K562 treated with DMSO at 1 percent for 24 hours (cell line): ENCODE results near the gene DHRS4. TPM values are rescaled to one million over a fixed set of nuclear protein-coding genes. Genes with fewer than 3 reads are reported as not detected.

ENCODE experiments used
- total RNA-seq: library from RNA; unstranded; fragments of 300-600 nt; gene quantifications from 2 replicates; pipeline ENCODE4 v1.2.3, GENCODE V29; 2022; ENCODE audit warnings: low read depth; ENCODE audit not compliant: insufficient read depth

Gene DHRS4
- 35.2 and 36.2 TPM in 2 replicates for total RNA-seq

GRCh38 chr14:23953464-23954278, at the start of gene DHRS4:
Gene DHRS4, plus strand, starts transcription at chr14:23953770. Its CDS starts 19 bp downstream, at chr14:23953789.

DNA sequence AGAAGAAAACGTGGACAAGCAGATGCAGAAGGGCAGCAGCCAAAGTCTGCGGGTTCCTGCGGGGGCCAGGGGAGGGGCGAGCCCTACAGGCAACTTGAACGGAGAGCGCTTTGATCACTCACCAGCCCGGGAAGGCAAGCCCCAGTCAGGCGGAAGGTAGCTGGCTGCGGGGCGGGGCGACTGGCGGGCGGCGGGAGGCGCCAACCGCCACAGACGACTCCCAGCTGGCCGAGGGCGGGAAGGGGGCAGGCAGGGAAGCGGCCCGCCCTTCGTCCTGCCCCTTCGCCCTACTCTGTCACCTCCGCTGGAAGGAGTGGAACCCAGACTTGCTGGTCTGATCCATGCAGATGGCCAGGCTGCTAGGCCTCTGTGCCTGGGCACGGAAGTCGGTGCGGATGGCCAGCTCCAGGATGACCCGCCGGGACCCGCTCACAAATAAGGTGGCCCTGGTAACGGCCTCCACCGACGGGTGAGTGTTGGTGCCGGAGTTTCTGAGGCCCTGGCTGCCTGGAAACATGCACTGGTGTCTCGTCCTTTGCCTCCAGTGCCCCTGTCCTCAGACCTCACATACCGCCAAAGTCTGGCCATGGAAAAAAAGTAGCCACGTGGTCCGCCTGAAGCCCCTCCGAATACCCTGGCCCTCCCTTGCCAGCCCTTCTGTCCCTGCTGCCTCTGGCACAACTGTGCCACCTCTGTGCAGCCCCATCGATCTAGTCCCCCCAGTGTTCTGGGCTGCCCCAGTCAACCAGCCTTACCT, 35.2 kb downstream of the DHRS4 start, which contains the start of gene DHRS4L2:
Gene DHRS4L2 (plus strand): TSS at position 323 of the 757 bp plus-strand sequence. CDS start 19 bp downstream, at position 342.

Other genes starting within 250 kb of the DHRS4 start
- gene DHRS4L2, start 35.2 kb downstream of the DHRS4 start, total RNA-seq: 12.8 and 14.9 TPM in 2 replicates
- 0.16 TPM in 1 of 2 replicates, not detected in the other for gene CARMIL3, start 98.2 kb downstream of the DHRS4 start, total RNA-seq
- gene CPNE6, start 117.8 kb downstream of the DHRS4 start, total RNA-seq: not detected in 2 replicates
- gene PCK2, start 140.5 kb downstream of the DHRS4 start, total RNA-seq: 150 and 160 TPM in 2 replicates
- 52.3 and 59.5 TPM in 2 replicates for gene DCAF11, start 161.0 kb downstream of the DHRS4 start, total RNA-seq
- gene NRL, start 161.2 kb downstream of the DHRS4 start, total RNA-seq: 1.6 and 2.8 TPM in 2 replicates
- 0.50 TPM in 1 of 2 replicates, not detected in the other for gene FITM1, start 176.9 kb downstream of the DHRS4 start, total RNA-seq
- 169 and 181 TPM in 2 replicates for gene PSME1, start 182.4 kb downstream of the DHRS4 start, total RNA-seq
- 55.6 TPM in 2 replicates for gene EMC9, start 187.8 kb downstream of the DHRS4 start, total RNA-seq
- 119 and 129 TPM in 2 replicates for gene PSME2, start 192.8 kb downstream of the DHRS4 start, total RNA-seq
- 34.5 and 41.7 TPM in 2 replicates for gene RNF31, start 193.7 kb downstream of the DHRS4 start, total RNA-seq
- 11.9 and 14.2 TPM in 2 replicates for gene IRF9, start 207.5 kb downstream of the DHRS4 start, total RNA-seq
- 1.7 and 2.6 TPM in 2 replicates for gene REC8, start 218.3 kb downstream of the DHRS4 start, total RNA-seq
- 16.3 and 21.4 TPM in 2 replicates for gene IPO4, start 235.0 kb downstream of the DHRS4 start, total RNA-seq
- gene TM9SF1, start 241.7 kb downstream of the DHRS4 start, total RNA-seq: 22.1 and 25.4 TPM in 2 replicates